NCI-H1417 (cell line): Measurements from ENCODE around the gene NIPBL.
"Not testable (repeated sequence)": the region's sequence is repeated elsewhere in the genome, so short reads cannot be mapped to it uniquely, and the experiment has no call there.

Experiments used
- DNase-seq, 3 experiments: peaks; one replicate each; lab custom pipeline; 2025; lab: John Stamatoyannopoulos, UW

NIPBL gene

DNA sequence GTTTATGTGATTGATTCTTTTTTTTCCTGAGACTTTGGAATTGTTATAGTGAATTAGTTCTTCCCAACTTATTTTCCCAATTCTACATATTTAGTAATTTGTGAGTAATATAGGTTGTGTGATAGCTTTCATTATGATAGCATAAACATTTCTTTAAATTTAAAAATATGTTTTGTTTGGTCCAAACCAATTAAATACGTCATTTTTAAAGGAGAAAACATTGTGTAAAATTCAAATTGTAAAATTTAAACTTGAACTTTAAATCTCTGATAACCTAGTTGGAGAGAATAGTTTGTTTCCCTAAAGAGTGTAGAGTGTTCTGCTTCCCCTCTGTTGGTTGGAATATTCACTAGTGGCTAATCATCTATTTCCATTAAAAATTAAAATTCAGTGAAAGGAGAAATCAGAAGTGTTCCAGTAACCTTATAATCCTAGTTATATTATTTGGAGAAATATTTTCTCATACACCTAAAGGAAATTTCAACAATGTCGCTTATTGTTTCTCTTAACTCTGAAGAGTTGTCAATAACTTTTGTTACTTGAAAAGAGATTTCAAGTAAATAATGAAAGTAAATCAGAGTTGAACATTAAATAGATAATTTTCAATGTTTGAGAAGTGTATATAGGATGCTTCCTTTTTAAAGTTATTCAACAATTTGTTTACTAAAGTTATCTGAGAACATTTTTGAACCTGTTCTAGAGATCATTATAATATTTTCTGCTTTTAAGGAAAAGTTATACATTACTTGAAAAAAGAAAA lies 2.9 kb downstream of the NIPBL start:
- no peak for DNase-seq

DNA sequence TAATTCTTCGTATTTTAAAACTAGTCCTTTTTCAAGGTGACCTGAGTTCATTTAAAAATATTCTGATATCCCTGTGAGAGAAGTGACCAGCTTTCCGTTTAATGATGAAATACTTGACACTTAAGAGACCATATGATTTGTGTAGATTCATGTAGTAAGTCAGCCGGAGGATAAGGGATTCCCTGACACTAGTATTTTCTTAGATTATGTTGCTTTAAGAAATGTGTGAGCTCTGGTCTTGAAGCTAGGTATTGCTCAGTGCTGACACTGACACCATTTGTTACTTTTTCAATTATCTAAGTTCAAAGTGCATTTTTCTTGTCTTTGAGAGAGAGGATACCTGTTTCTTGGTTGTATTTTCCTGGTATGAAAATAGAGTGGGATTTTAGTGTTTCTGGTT lies 4.2 kb downstream of the NIPBL start:
- DNase-seq = peak in 1 of 3 experiments; percentile 15

DNA sequence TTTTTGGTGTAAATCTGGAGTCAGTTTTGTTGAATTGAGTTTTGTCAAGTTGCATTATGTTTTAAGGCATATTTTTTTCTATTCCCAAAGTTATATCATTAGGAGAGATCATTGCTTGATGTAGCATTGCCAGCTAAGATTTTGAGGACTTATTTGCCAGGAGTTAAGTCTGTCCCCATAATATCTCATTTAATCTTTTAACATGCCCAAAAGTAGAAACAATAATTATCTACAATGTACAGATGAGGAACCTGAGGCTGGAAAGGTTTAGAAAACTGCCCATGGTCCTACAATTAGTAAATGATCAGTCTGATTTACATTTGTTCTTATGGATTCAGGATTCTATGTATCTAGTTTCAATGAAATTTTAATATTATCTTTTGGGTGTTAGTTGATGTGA lies 4.7 kb downstream of the NIPBL start:
- DNase-seq = no peak

DNA sequence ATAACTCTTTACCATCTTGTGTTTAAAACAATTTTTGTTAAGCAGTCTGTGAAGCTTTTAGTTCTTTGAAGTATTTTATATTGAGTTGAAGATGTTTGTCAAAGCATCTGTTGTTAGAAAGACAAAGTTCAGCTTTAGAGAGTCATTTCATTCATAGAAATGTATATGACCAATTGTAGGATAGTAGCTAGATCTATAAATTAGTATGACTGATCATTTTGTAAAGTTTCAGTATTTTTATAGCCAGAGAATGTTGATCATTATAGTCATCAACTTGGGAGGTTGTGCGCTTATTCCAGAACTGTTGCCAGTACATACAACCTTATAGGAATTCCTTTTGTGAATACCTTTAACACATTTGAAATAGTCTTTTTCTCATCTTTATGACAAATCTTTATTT lies 5.2 kb downstream of the NIPBL start:
- DNase-seq = no peak

DNA sequence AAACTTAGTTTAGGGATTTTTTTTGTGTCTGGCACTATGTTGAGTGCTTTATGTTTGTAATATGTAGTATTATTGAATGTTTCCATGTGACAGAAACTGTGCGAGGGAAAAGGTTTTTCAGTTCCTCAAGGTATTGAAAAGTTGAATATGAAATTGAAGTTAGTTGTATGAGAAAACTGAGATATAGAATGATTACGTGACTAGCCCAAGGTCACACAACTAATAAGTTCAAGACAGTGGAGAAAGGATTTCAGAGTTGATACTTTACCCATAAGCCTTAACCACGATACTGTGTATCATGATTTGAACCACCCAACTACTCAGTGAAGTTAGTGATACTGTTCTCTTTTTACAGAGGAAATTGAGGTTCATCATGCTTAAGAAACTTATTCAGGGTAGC lies 5.7 kb downstream of the NIPBL start:
- no peak for DNase-seq

DNA sequence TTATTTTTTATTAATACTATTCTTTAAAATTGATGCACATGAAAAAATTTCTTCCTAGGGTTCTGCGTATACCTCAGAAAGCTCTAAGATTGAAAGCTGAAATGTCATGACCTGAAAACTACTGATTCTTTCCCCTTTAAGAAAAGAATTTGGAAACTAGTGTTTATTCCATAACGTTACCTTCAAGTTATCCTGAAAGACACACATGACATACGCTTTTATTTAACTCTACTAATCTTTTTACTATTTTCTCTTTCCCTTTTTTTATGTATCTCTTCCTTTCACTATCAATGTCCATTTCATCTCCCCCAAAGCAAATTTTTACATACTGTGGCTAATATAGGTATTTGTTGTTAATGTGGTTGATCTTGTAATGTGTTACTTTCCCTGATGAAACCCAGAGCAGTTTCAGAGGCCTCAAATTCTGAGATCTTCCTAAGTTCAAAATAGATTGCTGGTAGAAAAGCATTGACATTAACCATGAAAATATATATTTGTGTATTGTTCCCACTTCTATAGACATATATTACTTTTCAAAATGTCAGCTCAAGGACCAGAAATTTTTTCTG lies 7.4 kb downstream of the NIPBL start:
- DNase-seq = no peak

DNA sequence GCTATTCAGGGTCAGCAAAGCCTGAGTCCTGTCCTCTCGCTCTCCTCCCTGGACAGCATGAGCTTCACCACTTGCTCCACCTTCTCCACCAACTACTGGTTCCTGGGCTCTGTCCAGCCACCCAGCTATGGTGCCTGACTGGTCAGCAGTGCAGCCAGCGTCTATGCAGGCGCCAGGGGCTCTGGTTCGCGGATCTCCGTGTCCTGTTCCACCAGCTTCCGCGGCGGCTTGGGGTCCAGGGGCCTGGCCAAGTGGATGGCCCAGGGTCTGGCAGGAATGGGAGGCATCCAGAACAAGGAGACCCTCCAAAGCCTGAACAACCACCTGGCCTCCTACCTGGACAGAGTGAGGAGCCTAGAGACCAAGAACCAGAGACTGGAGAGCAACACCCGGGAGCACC lies 8.6 kb downstream of the NIPBL start:
- no peak for DNase-seq

DNA sequence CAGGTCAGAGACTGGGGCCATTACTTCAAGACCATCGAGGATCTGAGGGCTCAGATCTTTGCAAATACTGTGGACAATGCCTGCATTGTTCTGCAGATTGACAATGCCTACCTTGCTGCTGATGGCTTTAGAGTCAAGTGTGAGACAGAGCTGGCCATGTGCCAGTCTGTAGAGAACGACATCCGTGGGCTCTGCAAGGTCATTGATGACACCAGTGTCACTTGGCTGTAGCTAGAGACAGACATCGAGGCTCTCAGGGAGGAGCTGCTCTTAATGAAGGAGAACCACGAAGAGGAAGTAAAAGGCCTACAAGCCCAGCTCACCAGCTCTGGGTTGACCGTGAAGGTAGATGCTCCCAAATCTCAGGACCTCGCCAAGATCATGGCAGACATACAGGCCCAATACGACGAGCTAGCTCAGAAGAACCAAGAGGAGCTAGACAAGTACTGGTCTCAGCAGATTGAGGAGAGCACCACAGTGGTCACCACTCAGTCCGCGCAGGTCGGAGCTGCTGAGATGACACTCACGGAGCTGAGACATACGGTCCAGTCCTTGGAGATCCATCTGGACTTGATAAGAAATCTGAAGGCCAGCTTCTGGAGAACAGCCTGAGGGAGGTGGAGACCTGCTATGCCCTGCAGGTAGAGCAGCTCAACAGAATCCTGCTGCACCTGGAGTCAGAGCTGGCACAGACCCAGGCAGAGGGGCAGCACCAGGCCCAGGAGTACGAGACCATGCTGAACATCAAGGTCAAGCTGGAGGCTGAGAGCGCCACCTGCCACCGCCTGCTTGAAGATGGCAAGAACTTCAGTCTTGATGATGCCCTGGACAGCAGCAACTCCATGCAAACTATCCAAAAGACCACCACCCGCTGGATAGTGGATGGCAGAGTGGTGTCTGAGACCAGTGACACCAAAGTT lies 9.3 kb downstream of the NIPBL start:
- DNase-seq = no peak

DNA sequence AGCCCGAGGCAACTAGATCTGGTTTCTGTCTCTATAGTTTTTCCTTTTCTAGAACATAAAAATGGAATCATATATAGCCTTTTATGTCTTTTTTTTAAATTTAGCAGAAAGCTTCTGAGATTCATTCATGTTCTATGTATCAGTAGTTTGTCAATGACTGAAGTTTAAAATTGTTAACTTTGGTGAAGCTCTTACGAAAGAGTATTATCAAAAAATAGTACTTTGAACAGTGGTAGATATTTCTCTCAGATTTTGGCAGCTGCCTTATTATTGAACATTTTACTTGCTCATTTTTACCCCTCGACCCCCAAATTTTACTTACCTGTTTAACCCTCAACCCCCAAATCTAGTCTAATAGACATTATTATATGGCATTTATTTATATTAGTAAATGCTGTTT lies 10.2 kb downstream of the NIPBL start:
- no peak for DNase-seq

DNA sequence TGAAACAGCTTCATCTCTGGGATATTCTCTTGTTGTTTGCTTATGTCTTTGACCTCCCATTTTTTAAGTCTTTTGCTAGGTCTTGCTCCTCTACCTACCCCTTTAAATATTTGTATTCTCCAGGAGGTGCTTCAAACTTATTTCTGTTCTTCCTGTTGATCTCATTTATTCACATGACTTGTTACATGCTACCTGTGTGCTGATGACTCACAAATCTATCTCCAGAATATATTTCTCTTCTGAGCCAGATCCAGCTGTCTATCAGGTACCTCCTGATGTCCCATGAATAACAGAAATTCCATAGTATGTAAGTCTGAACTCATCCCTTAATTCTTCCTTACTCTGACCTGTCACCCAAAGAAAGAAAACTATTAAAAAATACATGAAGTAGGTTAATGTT lies 11.0 kb downstream of the NIPBL start:
- DNase-seq = no peak

DNA sequence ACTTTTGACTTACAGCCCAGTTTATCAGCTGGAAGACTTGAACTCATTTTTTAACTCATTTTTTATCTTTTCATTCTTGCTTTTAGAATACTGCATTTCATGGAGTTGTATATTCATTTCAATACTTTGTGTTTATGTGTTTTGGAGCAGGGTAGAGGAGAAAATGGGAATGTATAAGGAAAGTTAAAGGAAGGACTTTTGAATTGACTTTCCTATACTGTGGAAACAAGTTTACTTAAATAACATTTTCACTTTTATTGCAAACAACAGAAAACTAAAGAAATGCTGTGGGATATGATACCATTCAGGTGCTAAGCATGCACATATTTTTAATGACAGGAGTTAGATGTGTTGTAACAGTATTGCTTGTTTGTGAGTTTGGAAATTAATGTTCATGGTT lies 11.7 kb downstream of the NIPBL start:
- DNase-seq = no peak

DNA sequence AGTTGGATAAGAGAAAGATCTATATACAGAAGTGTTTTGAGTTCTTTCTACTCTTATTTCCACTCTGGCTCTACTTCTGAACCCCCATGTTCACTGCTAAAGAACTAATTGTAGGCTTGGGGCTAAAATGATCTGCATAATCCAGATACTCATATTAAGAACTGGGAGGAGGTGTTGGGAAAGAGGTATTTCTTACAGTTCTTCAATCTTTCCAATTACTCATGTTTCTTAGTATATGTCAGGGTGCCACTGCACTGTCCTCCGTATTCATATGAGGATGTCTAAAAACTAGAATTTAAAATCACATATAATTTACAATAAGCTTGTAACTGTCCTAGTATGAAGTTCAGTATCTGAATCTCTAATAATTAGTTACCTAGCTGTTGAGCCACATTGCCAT lies 12.7 kb downstream of the NIPBL start:
- no peak for DNase-seq

DNA sequence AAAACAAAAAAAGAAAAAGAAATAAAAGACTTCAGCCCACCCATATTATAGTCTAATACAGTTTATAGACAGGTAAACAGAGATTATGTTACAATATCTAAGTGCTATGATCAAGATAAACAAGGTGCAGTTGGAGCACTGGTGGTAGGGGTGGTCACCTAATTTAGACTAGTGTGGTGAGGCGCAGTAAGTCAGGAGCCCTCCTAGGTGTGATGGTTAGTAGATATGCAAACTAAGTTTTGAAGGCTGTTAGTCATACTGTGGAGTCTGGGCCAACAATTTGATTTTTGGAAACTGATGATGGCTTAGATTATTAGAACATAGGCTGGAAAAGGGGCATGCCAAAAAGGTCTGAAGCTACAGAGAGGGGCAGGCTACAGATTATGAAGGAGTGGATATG lies 14.7 kb downstream of the NIPBL start:
- no peak for DNase-seq

DNA sequence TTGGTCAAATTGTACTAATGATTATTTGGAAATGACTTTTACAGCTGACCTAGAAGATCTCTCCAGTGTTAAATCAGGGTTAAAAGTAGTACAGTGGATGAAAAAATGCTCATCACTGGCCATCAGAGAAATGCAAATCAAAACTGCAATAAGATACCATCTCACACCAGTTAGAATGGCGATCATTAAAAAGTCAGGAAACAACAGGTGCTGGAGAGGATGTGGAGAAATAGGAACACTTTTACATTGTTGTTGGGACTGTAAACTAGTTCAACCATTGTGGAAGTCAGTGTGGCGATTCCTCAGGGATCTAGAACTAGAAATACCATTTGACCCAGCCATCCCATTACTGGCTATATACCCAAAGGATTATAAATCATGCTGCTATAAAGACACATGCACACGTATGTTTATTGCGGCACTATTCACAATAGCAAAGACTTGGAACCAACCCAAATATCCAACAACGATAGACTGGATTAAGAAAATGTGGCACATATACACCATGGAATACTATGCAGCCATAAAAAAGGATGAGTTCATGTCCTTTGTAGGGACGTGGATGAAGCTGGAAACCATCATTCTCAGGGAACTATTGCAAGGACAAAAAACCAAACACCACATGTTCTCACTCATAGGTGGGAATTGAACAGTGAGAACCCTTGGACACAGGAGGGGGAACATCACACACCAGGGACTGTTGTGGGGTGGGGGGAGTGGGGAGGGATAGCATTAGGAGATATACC lies 15.7 kb downstream of the NIPBL start:
- DNase-seq = not testable (repeated sequence)

DNA sequence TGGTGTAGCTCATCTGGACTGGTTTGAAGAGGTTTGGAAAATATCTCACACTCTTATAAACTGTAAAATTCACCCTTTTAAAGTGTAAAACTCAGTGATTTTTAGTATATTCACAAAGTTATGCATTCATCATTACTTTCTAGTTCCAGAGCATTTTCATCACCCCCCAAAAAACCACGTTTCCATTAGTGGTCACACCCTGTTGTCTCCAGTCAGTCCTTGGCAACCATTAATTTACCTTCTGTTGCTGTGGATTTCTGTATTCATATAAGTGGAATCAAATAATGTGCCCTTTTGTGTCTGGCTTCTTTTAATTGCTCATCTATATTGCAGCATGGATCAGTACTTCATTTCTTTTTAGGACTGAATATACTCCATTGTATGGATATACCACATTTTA lies 18.4 kb downstream of the NIPBL start:
- DNase-seq = no peak

DNA sequence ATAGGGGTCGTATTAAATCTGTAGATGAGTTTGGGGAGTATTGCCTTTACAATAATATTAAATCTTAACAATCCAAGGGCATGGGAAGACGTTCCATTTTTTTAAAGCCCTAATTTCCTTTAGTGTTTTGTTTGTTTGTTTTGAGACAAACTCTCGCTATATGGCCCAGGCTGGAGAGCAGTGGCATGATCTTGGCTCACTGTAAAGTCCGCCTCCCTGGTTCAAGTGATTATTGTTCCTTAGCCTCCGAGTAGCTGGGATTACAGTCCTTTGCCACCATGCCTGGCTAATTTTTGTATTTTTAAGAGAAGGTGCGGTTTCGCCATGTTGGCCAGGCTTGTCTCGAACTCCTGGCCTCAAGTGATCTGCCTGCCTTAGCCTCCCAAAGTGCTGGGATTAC lies 19.9 kb downstream of the NIPBL start:
- no peak for DNase-seq

DNA sequence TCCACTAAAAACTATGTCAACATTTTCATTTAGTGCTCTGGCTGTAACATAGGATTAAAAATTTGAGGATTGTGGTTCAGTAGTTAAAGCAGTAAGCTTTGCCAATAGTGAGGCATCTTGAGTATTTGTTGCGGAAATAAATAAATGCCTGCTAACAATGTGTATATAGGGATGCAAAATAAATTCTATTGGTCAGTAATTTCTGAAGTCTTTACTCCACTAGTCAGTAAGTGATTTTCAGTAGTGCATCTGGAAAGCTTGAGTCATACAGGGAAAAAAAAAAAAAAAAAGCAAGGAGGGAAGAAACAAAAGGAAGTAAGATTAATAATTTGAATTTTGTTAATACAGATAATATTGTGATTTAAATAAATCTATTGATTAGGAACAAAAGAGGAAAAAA lies 21.0 kb downstream of the NIPBL start:
- no peak for DNase-seq

DNA sequence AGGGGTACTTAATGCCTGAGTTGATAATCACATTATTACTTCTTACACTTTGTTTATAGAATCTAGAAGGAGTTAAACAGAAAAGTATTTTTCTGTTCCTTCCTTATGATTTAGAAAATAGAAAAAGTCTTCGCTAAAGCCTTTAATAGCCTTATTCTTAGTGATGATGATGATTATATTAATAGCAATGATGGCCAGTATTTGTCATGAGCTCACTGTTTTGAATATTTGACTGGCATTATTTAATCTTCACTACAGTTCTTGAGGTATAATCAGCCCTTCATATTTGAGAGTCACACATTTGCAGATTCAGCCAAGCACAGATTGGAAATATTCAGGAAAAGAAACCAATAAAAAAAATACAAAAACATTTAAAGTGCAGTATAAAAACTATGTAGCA lies 23.3 kb downstream of the NIPBL start:
- no peak for DNase-seq

DNA sequence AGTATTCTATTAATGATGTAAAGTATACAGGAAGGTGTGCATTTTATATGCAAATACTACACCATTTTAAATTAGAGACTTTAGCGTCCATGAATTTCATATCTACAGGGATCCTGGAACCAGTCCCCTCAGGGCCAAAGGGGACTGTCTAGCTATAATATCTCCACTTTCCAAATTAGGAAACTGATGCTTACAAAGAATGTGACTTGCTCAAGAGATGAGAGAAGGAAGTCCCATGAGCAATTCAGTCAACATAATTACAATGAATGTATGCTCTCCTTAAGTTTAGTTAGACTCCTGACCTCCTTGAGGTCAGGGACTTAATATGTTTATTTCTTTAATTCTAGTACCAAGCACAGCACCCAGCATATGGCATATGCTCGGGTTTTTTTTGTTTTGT lies 23.7 kb downstream of the NIPBL start:
- DNase-seq = no peak

DNA sequence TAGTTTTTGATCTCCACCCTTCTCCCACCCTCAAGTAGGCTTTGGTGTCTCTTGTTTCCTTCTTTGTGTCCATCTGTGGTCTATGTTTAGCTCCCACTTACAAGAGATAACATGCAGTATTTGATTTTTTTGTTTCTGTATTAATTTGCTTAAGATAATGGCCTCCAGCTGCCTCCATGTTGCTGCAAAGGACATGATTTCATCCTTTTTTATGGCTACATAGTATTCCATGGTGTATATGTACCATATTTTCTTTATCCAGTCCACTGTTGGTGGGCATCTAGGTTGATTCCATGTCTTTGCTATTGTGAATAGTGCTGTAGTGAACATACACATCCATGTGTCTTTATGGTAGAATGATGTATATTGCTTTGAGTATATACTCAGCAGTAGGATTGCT lies 24.5 kb downstream of the NIPBL start:
- DNase-seq = not testable (repeated sequence)

DNA sequence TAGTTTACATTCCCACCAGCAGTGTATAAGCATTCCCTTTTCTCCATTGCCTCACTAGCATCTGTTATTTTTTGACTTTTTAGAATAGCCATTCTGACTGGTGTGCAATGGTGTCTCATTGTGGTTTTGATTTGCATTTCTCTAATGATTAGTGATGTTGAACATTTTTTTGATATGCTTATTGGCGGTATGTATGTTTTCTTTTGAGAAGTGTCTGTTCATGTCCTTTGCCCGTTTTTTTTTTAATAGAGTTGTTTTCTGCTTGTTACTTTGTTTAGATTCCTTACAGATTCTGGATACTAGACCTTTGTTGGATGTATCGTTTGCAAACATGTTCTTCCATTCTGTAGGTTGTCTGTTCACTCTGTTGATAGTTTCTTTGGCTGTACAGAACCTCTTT lies 25.3 kb downstream of the NIPBL start:
- no peak for DNase-seq

DNA sequence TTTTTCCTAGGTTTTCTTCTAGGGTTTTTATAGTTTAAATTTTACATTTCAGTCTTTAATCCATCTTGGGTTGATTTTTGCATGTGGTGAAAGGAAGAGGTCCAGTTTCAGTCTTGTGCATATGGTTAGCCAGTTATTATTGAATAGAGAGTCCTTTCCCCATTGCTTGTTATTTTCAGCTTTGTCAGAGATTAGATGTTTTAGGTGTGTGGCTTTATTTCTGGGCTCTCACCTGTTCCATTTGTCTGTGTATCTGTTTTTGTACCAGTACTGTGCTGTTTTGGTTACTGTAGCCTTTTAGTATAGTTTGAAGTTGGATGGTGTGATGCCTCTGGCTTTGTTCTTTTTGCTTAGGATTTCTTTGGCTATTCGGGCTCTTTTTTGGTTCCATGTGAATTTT lies 25.8 kb downstream of the NIPBL start:
- no peak for DNase-seq
